Fibroblast of lung (primary cell): Measurements from ENCODE around the gene NXPH4. TPM values are rescaled to one million over a fixed set of nuclear protein-coding genes. Genes with fewer than 3 reads are reported as not detected.

Experiments used
- DNase-seq, 2 donors: peaks; one replicate each; pipeline versions ENCODE4 v3.0.0 to v3.0.0-alpha.2; 2010; ENCODE audit warnings: low read depth in 2 of 2
- H2AFZ ChIP-seq: 2 replicates; pipeline ENCODE4 v1.5.1; 2012; ENCODE audit warnings: low read length, control low read depth, inconsistent platforms
- H3K27ac ChIP-seq: 2 replicates; pipeline ENCODE4 v1.5.1; 2011; ENCODE audit warnings: low read length, control low read depth; ENCODE audit not compliant: insufficient read depth
- H3K27me3 ChIP-seq: 2 replicates; pipeline ENCODE4 v1.5.1; 2011; ENCODE audit warnings: mild to moderate bottlenecking, low read length; ENCODE audit not compliant: control insufficient read depth, insufficient read depth
- H3K36me3 ChIP-seq: 2 replicates; pipeline ENCODE4 v1.5.1; 2011; ENCODE audit warnings: low read length; ENCODE audit not compliant: control insufficient read depth, insufficient read depth
- H3K4me1 ChIP-seq: 2 replicates; pipeline ENCODE4 v1.5.1; 2011; ENCODE audit warnings: low read length; ENCODE audit not compliant: control insufficient read depth, insufficient read depth; ENCODE audit errors: extremely low read depth
- H3K4me2 ChIP-seq: 2 replicates; pipeline ENCODE4 v1.5.1; 2011; ENCODE audit warnings: low read length, control low read depth; ENCODE audit not compliant: insufficient read depth; ENCODE audit errors: extremely low read depth
- H3K4me3 ChIP-seq, 4 experiments: fragments of 200-600 bp in 1 of 4; sonication (generic) in 1 of 4; replicated peaks in 1 of 4; 2 replicates each; pipeline ENCODE4 v1.5.1; 2011 to 2016; ENCODE audit warnings: low read length in 4 of 4, low read depth in 3 of 4, mild to moderate bottlenecking in 3 of 4, control low read depth in 2 of 4, inconsistent platforms in 1 of 4, mixed read lengths in 1 of 4; ENCODE audit not compliant: insufficient read depth in 1 of 4; ENCODE audit errors: control extremely low read depth in 1 of 4
- H3K79me2 ChIP-seq: 2 replicates; pipeline ENCODE4 v1.5.1; 2012; ENCODE audit warnings: mild to moderate bottlenecking, low read length, inconsistent platforms; ENCODE audit not compliant: control insufficient read depth, insufficient read depth
- H3K9ac ChIP-seq: 2 replicates; pipeline ENCODE4 v1.5.1; 2011; ENCODE audit warnings: mild to moderate bottlenecking, low read length, control low read depth; ENCODE audit not compliant: insufficient read depth
- H3K9me3 ChIP-seq: 2 replicates; pipeline ENCODE4 v1.5.1; 2012; ENCODE audit warnings: low read depth, low read length; ENCODE audit not compliant: control insufficient read depth, insufficient read depth
- H4K20me1 ChIP-seq: 2 replicates; pipeline ENCODE4 v1.5.1; 2011; ENCODE audit warnings: low read length; ENCODE audit not compliant: control insufficient read depth, insufficient read depth; ENCODE audit errors: extremely low read depth
- EZH2 ChIP-seq: IDR thresholded peaks from 2 replicates; pipeline ENCODE4 v1.5.1; 2012; ENCODE audit warnings: low read length, control low read depth, mild to moderate bottlenecking; ENCODE audit errors: missing control alignments
- polyA plus RNA-seq, 2 donors: library from polyadenylated mRNA; depleted of rRNA in 1 of 2; stranded (reverse) in 1 of 2; unstranded in 1 of 2; fragments of >200 nt; gene quantifications; 2 replicates each; pipeline ENCODE4 v1.2.1, GENCODE V29; 2011 to 2012; ENCODE audit warnings: missing spikeins in 1 of 2
- total RNA-seq: library from RNA; depleted of rRNA; stranded (reverse); fragments of >200 nt; gene quantifications from 2 replicates; pipeline ENCODE4 v1.2.1, GENCODE V29; 2014
- TF ChIP-seq, protein P1 (sequence below), 2 donors: IDR thresholded peaks in 1 of 2; conservative IDR thresholded peaks in 1 of 2; 1 replicate in 1 of 2; 2 replicates in 1 of 2; pipeline ENCODE4 v1.5.1; 2011 to 2012; ENCODE audit warnings: low read length in 2 of 2, control low read depth in 1 of 2, inconsistent platforms in 1 of 2, low read depth in 1 of 2, mild to moderate bottlenecking in 1 of 2

NXPH4 gene
- total and polyA plus RNA-seq, 2 donors (not counting 1 experiment from before 2014, with no cell fraction given), result 0.50 to 1.9 TPM

DNA sequence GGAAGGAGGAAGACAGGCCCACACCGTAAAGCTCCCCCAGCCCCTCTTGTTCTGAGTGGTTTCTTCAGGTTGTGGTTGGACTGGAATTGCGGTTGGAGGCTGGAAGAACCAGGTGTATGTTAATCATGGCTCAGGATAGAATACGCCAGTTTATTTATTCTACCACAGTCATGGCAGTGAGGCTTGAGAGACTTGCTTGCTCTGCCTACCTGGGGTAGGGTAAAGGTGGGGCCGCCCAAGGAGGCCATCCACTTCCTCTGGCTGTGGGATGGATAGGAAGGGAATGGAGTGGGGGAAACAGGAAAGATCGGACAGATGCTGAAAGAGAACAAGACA lies 21.0 kb downstream of the NXPH4 start:
- no peaks in the 10 kb centered on the region for H4K20me1 ChIP-seq
- no peak overlapping the region for H3K4me2 ChIP-seq
- H3K79me2 ChIP-seq, result no peaks in the 10 kb centered on the region
- no peaks in the 10 kb centered on the region for H3K9me3 ChIP-seq
- H3K4me1 ChIP-seq, result peaks cover 44% of the 10 kb centered on the region
- H3K4me3 ChIP-seq, result no peak overlapping the region
- peaks cover 19% of the 10 kb centered on the region for H3K36me3 ChIP-seq
- peaks cover 16% of the 10 kb centered on the region for H3K27me3 ChIP-seq
- H3K9ac ChIP-seq, result no peak overlapping the region
- no peak for DNase-seq
- TF ChIP-seq, protein P1, sequence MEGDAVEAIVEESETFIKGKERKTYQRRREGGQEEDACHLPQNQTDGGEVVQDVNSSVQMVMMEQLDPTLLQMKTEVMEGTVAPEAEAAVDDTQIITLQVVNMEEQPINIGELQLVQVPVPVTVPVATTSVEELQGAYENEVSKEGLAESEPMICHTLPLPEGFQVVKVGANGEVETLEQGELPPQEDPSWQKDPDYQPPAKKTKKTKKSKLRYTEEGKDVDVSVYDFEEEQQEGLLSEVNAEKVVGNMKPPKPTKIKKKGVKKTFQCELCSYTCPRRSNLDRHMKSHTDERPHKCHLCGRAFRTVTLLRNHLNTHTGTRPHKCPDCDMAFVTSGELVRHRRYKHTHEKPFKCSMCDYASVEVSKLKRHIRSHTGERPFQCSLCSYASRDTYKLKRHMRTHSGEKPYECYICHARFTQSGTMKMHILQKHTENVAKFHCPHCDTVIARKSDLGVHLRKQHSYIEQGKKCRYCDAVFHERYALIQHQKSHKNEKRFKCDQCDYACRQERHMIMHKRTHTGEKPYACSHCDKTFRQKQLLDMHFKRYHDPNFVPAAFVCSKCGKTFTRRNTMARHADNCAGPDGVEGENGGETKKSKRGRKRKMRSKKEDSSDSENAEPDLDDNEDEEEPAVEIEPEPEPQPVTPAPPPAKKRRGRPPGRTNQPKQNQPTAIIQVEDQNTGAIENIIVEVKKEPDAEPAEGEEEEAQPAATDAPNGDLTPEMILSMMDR (conservative IDR thresholded peaks at IDR 0.05 in 1 of 2, IDR thresholded peaks at IDR 0.05 in 1 of 2; ENCODE audit: low read depth in 1 of 2, low read length in 2 of 2), result no peak
- no peak for TF ChIP-seq EZH2
- no peak overlapping the region for H2AFZ ChIP-seq
- H3K27ac ChIP-seq, result no peak overlapping the region

DNA sequence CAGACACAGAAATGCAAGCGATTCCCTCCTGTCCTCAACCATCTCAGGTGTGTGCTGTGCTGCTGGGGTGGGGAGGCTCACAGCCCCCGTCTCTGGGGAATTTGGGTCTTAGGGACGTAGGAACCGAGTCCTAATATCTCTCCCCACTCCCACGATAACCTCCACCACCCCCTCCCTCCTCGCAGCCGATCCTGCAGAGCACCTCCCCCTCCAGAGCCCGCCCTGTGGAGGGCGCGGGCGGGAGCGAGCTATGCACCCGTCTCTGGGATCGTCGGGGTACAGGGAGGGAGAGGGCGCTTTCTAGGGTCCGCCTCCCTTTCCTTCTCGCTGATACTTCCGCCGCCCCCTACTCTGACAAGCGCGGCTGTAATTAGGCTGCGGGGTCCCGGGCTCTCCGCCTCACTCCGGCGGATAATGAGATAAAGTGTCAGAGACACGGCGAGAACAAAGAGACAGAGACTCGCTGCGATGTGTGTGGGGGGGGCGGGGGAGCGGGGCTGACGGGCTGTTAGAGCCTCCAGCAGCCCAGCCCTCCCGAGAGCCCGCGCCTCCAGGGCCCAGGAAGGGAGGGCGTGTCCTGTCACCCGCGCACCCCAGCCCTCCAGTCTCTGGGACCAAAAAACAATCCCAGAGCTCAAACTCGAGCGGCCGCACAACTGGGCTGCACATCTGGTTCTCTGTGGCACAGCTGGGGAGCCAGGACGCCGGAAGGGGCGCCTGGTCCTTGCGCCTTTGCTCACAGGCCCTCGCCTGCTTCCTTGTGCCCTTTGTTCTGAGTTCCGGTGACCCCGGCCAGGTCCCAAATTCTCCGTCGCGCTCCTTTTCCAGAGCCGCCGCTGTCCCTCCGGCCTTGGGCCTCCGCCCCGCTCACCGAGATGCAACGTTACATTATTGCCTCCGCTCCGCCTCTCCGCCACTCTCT lies 21.6 kb downstream of the NXPH4 start:
- peak in 1 of 2 donors; percentile 23 for DNase-seq
- H3K9me3 ChIP-seq, result no peaks in the 10 kb centered on the region
- no peaks in the 10 kb centered on the region for H3K79me2 ChIP-seq
- H3K36me3 ChIP-seq, result peaks cover 13% of the 10 kb centered on the region
- TF ChIP-seq EZH2, result no peak
- TF ChIP-seq, protein P1 (conservative IDR thresholded peaks at IDR 0.05 in 1 of 2, IDR thresholded peaks at IDR 0.05 in 1 of 2; ENCODE audit: low read depth in 1 of 2, low read length in 2 of 2), result no peak
- peaks cover 16% of the 10 kb centered on the region for H3K27me3 ChIP-seq
- no peak overlapping the region for H3K27ac ChIP-seq
- peak overlapping the region; percentile 79 for H3K4me2 ChIP-seq
- peaks cover 45% of the 10 kb centered on the region for H3K4me1 ChIP-seq
- peak overlapping the region; percentile 12 to 54 (median 28) for H3K4me3 ChIP-seq
- no peaks in the 10 kb centered on the region for H4K20me1 ChIP-seq
- H3K9ac ChIP-seq, result no peak overlapping the region
- peak overlapping the region; percentile 60 for H2AFZ ChIP-seq

DNA sequence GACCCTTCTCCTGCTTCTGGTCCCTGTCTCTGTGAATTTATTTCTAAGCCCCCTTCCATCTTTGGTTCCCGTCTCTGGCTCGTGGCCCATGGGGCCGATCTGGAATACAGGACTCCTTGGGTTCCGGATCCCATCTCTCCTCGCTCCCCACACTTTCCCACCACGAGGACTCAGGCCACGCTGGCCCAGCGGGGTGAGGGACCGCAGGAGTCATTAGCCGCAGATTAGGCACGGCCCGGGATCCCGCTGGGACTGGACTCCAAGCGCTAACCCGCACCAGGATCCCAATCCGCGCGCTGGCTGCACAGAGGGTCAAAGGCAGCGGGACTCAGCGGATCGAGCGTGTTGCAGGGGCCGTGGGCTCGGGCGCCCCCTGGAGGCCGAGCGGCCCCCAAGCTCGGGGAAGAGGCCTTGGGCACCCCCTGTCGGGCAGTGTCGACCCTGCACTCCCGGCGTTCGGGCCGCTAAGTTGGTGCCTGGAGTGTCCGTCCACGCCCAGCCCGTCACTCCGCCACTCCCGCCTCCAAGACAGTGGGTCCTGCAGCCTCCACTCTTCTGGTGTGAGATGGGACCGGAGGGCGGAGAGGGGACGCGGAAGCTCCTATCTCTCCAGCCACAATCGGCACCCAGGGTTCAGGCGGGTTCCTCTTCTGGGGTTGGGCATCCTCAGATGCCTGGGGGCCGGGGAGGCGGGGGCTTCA lies 22.4 kb downstream of the NXPH4 start:
- DNase-seq, result peak; percentile 67 to 89
- Histone ChIP-seq H3K4me3 (peak overlapping the region; percentile 33 to 77 (median 64)), H3K9ac (peak overlapping the region; percentile 10), H4K20me1 (no peaks in the 10 kb centered on the region), H3K36me3 (peaks cover 6% of the 10 kb centered on the region), H2AFZ (peak overlapping the region; percentile 60), H3K4me2 (peak overlapping the region; percentile 94), H3K79me2 (no peaks in the 10 kb centered on the region), H3K27me3 (peaks cover 16% of the 10 kb centered on the region), H3K27ac (no peak overlapping the region), H3K4me1 (peaks cover 40% of the 10 kb centered on the region), H3K9me3 (no peaks in the 10 kb centered on the region)
- TF ChIP-seq, protein P1 (conservative IDR thresholded peaks at IDR 0.05 in 1 of 2, IDR thresholded peaks at IDR 0.05 in 1 of 2; ENCODE audit: low read depth in 1 of 2, low read length in 2 of 2), result peak; percentile 100
- no peak for TF ChIP-seq EZH2
